Neural crest cell (in vitro differentiated cells): ENCODE data around the gene ZDHHC14. TPM values are rescaled to one million over a fixed set of nuclear protein-coding genes. Genes with fewer than 3 reads are reported as not detected.

ENCODE experiments used
- DNase-seq: peaks from one replicate; pipeline ENCODE4 v3.0.0; 2021; ENCODE audit warnings: low read depth, mixed read lengths, low spot score
- H3K27ac Mint-ChIP-seq: one replicate; pipeline ENCODE4 v1.8.0; 2021; ENCODE audit warnings: mild to moderate bottlenecking, mixed read lengths; ENCODE audit not compliant: unreplicated experiment
- H3K27me3 Mint-ChIP-seq: 2 replicates; pipeline ENCODE4 v1.8.0; 2021; ENCODE audit warnings: low read depth, mild to moderate bottlenecking, mixed read lengths
- H3K36me3 Mint-ChIP-seq: 2 replicates; pipeline ENCODE4 v1.8.0; 2021; ENCODE audit warnings: low read depth, mild to moderate bottlenecking, mixed read lengths
- H3K4me1 Mint-ChIP-seq: 2 replicates; pipeline ENCODE4 v1.8.0; 2021; ENCODE audit warnings: mixed read lengths
- H3K4me3 Mint-ChIP-seq: one replicate; pipeline ENCODE4 v1.8.0; 2021; ENCODE audit warnings: mild to moderate bottlenecking, mixed read lengths
- H3K9me3 Mint-ChIP-seq: 2 replicates; pipeline ENCODE4 v1.8.0; 2021; ENCODE audit warnings: mixed read lengths
- CTCF ChIP-seq: fragments of 200-600 bp; sonication (generic); conservative IDR thresholded peaks from 2 replicates; pipeline ENCODE4 v1.5.0; 2021; ENCODE audit warnings: antibody characterized with exemption, mild to moderate bottlenecking
- total RNA-seq: library from RNA; stranded (reverse); gene quantifications from 2 replicates; pipeline ENCODE4 v1.2.1, GENCODE V29; 2021

ZDHHC14 gene
- total RNA-seq, 1 donor from 2014 or later, result 5.3 TPM

- H3K27me3 Mint-ChIP-seq, result no peaks in the 10 kb centered on the region
- no peaks in the 10 kb centered on the region for H3K36me3 Mint-ChIP-seq
- no peak for TF ChIP-seq CTCF
- no peak overlapping the region for H3K27ac Mint-ChIP-seq
- H3K4me1 Mint-ChIP-seq, result no peaks in the 10 kb centered on the region
- no peak overlapping the region for H3K4me3 Mint-ChIP-seq
- H3K9me3 Mint-ChIP-seq, result no peaks in the 10 kb centered on the region
- DNase-seq, result no peak
These were observed 137.6 kb downstream of the ZDHHC14 start for GRCh38 chr6:157518397-157519250.

- DNase-seq, result no peak
- Mint-ChIP-seq H3K27me3 (no peaks in the 10 kb centered on the region), H3K9me3 (no peaks in the 10 kb centered on the region), H3K27ac (no peak overlapping the region), H3K36me3 (no peaks in the 10 kb centered on the region), H3K4me3 (no peak overlapping the region), H3K4me1 (no peaks in the 10 kb centered on the region)
- TF ChIP-seq CTCF, result no peak
These were observed 138.5 kb downstream of the ZDHHC14 start for GRCh38 chr6:157519255-157520116.

GRCh38 chr6:157520117-157520406 is 139.1 kb downstream of the ZDHHC14 start:
- no peak overlapping the region for H3K4me3 Mint-ChIP-seq
- H3K27me3 Mint-ChIP-seq, result no peaks in the 10 kb centered on the region
- no peak for TF ChIP-seq CTCF
- H3K27ac Mint-ChIP-seq, result no peak overlapping the region
- H3K9me3 Mint-ChIP-seq, result no peaks in the 10 kb centered on the region
- no peak for DNase-seq
- no peaks in the 10 kb centered on the region for H3K36me3 Mint-ChIP-seq
- H3K4me1 Mint-ChIP-seq, result no peaks in the 10 kb centered on the region

GRCh38 chr6:157520596-157521361 is 139.8 kb downstream of the ZDHHC14 start:
- H3K4me3 Mint-ChIP-seq, result no peak overlapping the region
- H3K27ac Mint-ChIP-seq, result no peak overlapping the region
- H3K9me3 Mint-ChIP-seq, result no peaks in the 10 kb centered on the region
- DNase-seq, result no peak
- TF ChIP-seq CTCF, result no peak
- H3K27me3 Mint-ChIP-seq, result no peaks in the 10 kb centered on the region
- H3K36me3 Mint-ChIP-seq, result peaks cover 1% of the 10 kb centered on the region
- H3K4me1 Mint-ChIP-seq, result no peaks in the 10 kb centered on the region
